IMR-90 (cell line): ENCODE data around the gene NEK2. TPM values are rescaled to one million over a fixed set of nuclear protein-coding genes. Genes with fewer than 3 reads are reported as not detected.
A peak's percentile ranks its signal among the peaks of the same experiment; 100 is the strongest.

ENCODE experiments used
- ATAC-seq: fragments of 200-7000 bp; cut with Tn5 transposase; 2 replicates; pipeline ENCODE4 v1.9.1; 2020; ENCODE audit warnings: low read depth, mild to moderate bottlenecking, moderate library complexity
- BruUV-seq: library from RNA; stranded (reverse); fragments of 400-500 nt; replicated peaks from 2 replicates; lab custom pipeline; 2021; lab: Mats Ljungman, UMichigan
- CTCF ChIA-PET: fragments of 300-600 bp; formaldehyde crosslinking; extraction: SDS; loops from one replicate; lab custom pipeline; 2021; ENCODE audit warnings: antibody characterized with exemption; lab: Yijun Ruan, JAX
- POLR2A ChIA-PET: fragments of 300-600 bp; sonication (Branson Sonifier 250); formaldehyde crosslinking; loops from one replicate; lab custom pipeline; 2022; ENCODE audit warnings: antibody characterized with exemption; ENCODE audit not compliant: unreplicated experiment; lab: Charles Lee
- DNase-seq: peaks from one replicate; pipeline ENCODE4 v3.0.0; 2013
- H2AFZ ChIP-seq: replicated peaks from 2 replicates; pipeline ENCODE3; 2013; ENCODE audit warnings: low read length, mild to moderate bottlenecking; ENCODE audit not compliant: poor library complexity
- H2AK5ac ChIP-seq: 2 replicates; pipeline ENCODE4 v1.6.1; 2013; ENCODE audit warnings: low read depth, low read length, inconsistent platforms
- H2AK9ac ChIP-seq: replicated peaks from 2 replicates; pipeline ENCODE3; 2013; ENCODE audit warnings: mild to moderate bottlenecking, low read depth, low read length, moderate library complexity; ENCODE audit not compliant: poor library complexity
- H2BK120ac ChIP-seq: 2 replicates; pipeline ENCODE4 v1.6.1; 2013; ENCODE audit warnings: low read depth, low read length, inconsistent platforms
- H2BK15ac ChIP-seq: 3 replicates; pipeline ENCODE4 v1.6.1; 2013; ENCODE audit warnings: low read depth, low read length, inconsistent platforms
- H2BK20ac ChIP-seq: 2 replicates; pipeline ENCODE4 v1.6.1; 2013; ENCODE audit warnings: low read depth, mild to moderate bottlenecking, inconsistent platforms, low read length, moderate library complexity
- H2BK5ac ChIP-seq: 2 replicates; pipeline ENCODE4 v1.6.1; 2013; ENCODE audit warnings: mild to moderate bottlenecking, low read depth, low read length, inconsistent platforms; ENCODE audit not compliant: poor library complexity, severe bottlenecking
- H3K14ac ChIP-seq: replicated peaks from 2 replicates; pipeline ENCODE4 v1.6.1; 2013; ENCODE audit warnings: low read depth, low read length, inconsistent platforms
- H3K18ac ChIP-seq: 2 replicates; pipeline ENCODE4 v1.6.1; 2013; ENCODE audit warnings: low read depth, low read length, control low read depth
- H3K23ac ChIP-seq: 2 replicates; pipeline ENCODE4 v1.6.1; 2013; ENCODE audit warnings: low read depth, low read length, inconsistent platforms
- H3K27ac ChIP-seq: 2 replicates; pipeline ENCODE4 v1.5.1; 2013; ENCODE audit warnings: mild to moderate bottlenecking, control low read depth, low read length; ENCODE audit not compliant: insufficient read depth
- H3K27me3 ChIP-seq: 2 replicates; pipeline ENCODE4 v1.6.1; 2013; ENCODE audit warnings: low read length; ENCODE audit not compliant: control insufficient read depth, insufficient read depth
- H3K36me3 ChIP-seq: 2 replicates; pipeline ENCODE4 v1.6.1; 2013; ENCODE audit warnings: low read length, mixed read lengths; ENCODE audit not compliant: control insufficient read depth, insufficient read depth
- H3K4ac ChIP-seq: 2 replicates; pipeline ENCODE4 v1.6.1; 2013; ENCODE audit warnings: low read depth, low read length, inconsistent platforms
- H3K4me1 ChIP-seq: 2 replicates; pipeline ENCODE4 v1.6.1; 2013; ENCODE audit warnings: low read length, mixed read lengths; ENCODE audit not compliant: control insufficient read depth, insufficient read depth
- H3K4me2 ChIP-seq: 2 replicates; pipeline ENCODE4 v1.6.1; 2013; ENCODE audit warnings: low read depth, mild to moderate bottlenecking, control low read depth, low read length, moderate library complexity
- H3K4me3 ChIP-seq: 2 replicates; pipeline ENCODE4 v1.5.1; 2013; ENCODE audit warnings: low read depth, mild to moderate bottlenecking, control low read depth, low read length, moderate library complexity; ENCODE audit not compliant: insufficient read depth
- H3K56ac ChIP-seq: 2 replicates; pipeline ENCODE4 v1.6.1; 2013; ENCODE audit warnings: low read length, inconsistent platforms; ENCODE audit not compliant: insufficient read depth; ENCODE audit errors: extremely low read depth
- H3K79me1 ChIP-seq, 2 experiments: 2 replicates each; pipeline ENCODE4 v1.6.1; 2013; ENCODE audit warnings: low read length in 2 of 2, inconsistent platforms in 1 of 2, low read depth in 1 of 2
- H3K9ac ChIP-seq: 2 replicates; pipeline ENCODE4 v1.6.1; 2013; ENCODE audit warnings: low read depth, low read length, control low read depth
- H3K9me1 ChIP-seq: 2 replicates; pipeline ENCODE4 v1.6.1; 2013; ENCODE audit warnings: low read length, inconsistent platforms; ENCODE audit not compliant: insufficient read depth
- H3K9me3 ChIP-seq: 2 replicates; pipeline ENCODE4 v1.6.1; 2013; ENCODE audit warnings: low read length; ENCODE audit not compliant: control insufficient read depth, insufficient read depth
- H4K20me1 ChIP-seq: 2 replicates; pipeline ENCODE4 v1.6.1; 2013; ENCODE audit warnings: low read length, inconsistent platforms; ENCODE audit not compliant: insufficient read depth
- H4K5ac ChIP-seq: 2 replicates; pipeline ENCODE4 v1.6.1; 2013; ENCODE audit warnings: mild to moderate bottlenecking, low read depth, low read length, control low read depth
- H4K8ac ChIP-seq, 2 experiments: 2 replicates each; pipeline ENCODE4 v1.6.1; 2013; ENCODE audit warnings: low read depth in 2 of 2, low read length in 2 of 2, control low read depth in 1 of 2, inconsistent platforms in 1 of 2
- H4K91ac ChIP-seq: 2 replicates; pipeline ENCODE4 v1.6.1; 2013; ENCODE audit warnings: low read depth, low read length, inconsistent platforms; ENCODE audit not compliant: insufficient read depth
- BHLHE40 ChIP-seq: fragments of 150-350 bp; IDR thresholded peaks from 2 replicates; pipeline ENCODE4 v1.6.1; 2016; ENCODE audit warnings: mild to moderate bottlenecking, low read depth, low read length
- FOS ChIP-seq: fragments of 150-350 bp; IDR thresholded peaks from 2 replicates; pipeline ENCODE4 v1.6.1; 2016; ENCODE audit warnings: low read depth, low read length
- MAFK ChIP-seq: IDR thresholded peaks from 2 replicates; pipeline ENCODE4 v1.6.1; 2012; ENCODE audit warnings: low read depth, low read length, improper control_type of control experiment
- NFE2L2 ChIP-seq: fragments of 150-350 bp; IDR thresholded peaks from 2 replicates; pipeline ENCODE4 v1.6.1; 2016; ENCODE audit warnings: low read depth, mild to moderate bottlenecking, low read length
- RAD21 ChIP-seq: IDR thresholded peaks from 2 replicates; pipeline ENCODE4 v1.6.1; 2012; ENCODE audit warnings: low read length, improper control_type of control experiment
- RFX5 ChIP-seq: IDR thresholded peaks from 2 replicates; pipeline ENCODE4 v1.8.0; 2012; ENCODE audit warnings: low read depth, mild to moderate bottlenecking, low read length, moderate library complexity
- WGBS, 2 experiments: methylation state at CpG; one replicate each; pipeline versions ENCODE4 v1.1.5 to v1.1.7; 2013; ENCODE audit warnings: missing lambda C conversion rate in 2 of 2; ENCODE audit not compliant: insufficient read length in 1 of 2; ENCODE audit errors: extremely low coverage in 2 of 2; 5-methylcytosine and 5-hydroxymethylcytosine counted together
- dilution Hi-C: fragments of 300-500 bp; cut with HindIII; formaldehyde crosslinking; loops from one replicate; pipeline ENCODE4 v1.14.3; 2018; ENCODE audit warnings: low sequenced_read_pairs; ENCODE audit not compliant: unreplicated experiment
- in situ Hi-C: fragments of 300-500 bp; cut with MboI; formaldehyde crosslinking; loops from 3 replicates; pipeline ENCODE4 v1.14.3; 2019; ENCODE audit warnings: low sequenced_read_pairs, inconsistent platforms, mixed read lengths
- intact Hi-C: fragments of 100-400 bp; cut with micrococcal nuclease; formaldehyde crosslinking; loops from 2 replicates; pipeline ENCODE4 v1.10.0; 2022
- polyA plus RNA-seq, 3 experiments: library from polyadenylated mRNA; depleted of rRNA; stranded (reverse); fragments of >200 nt; gene quantifications; 2 replicates each; pipeline ENCODE4 v1.2.3, GENCODE V29; 2012; ENCODE audit warnings: low replicate concordance in 1 of 3
- total RNA-seq: library from RNA; depleted of rRNA; stranded (reverse); fragments of >200 nt; gene quantifications from 2 replicates; pipeline ENCODE4 v1.2.3, GENCODE V29; 2012
- TF ChIP-seq, protein P1 (sequence below): fragments of 150-350 bp; IDR thresholded peaks from 2 replicates; pipeline ENCODE4 v1.6.1; 2017; ENCODE audit warnings: mild to moderate bottlenecking, antibody characterized with exemption, low read length, low read depth

The NEK2 gene
- total and polyA plus RNA-seq, 2 of the 4 experiments (the other 2 are of a cell fraction) = 9.9 to 26.0 TPM

DNA sequence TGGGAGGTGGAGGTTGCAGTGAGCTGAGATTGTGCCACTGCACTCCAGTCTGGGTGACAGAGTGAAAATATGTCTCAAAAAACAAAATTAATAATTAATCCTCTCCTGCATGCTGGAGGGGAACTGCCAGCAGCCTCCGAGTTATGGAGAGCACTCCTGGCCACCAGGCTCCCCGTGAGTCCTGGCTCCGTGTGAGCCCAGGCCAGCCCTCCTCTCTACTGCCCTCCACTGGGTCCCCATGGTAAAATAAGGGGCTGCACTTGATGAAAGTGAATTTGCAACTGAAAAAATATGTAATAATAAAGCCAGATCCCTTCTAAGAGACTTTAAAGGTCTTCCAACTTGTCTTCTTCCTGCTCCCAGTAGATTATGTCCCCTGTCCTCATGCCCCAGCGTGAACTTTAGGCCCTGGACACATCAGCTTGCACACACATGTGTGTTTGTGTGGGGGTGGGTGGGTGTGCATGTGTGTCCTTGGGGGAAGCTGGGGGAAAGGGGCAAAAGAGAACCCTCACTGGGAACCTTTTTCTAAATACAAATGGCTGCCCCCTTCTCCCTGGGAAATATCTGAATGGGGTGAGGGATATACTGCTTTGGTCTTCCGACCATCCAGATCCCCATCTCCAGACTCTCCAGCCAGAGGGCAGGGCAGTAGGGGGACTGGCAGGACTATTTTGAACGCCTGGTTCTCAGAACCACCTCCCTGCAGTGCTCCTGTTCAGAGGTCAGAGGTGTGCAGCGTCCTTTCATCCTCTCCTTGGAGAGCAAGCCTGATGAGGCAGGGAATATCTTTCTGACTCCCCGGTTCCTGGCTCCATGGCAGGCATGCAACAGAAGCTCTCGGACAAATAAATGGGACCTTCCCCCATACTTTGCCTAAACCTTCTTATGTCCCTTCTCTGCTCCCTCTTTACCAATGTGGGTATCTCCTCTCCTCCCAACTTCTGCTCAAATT is 26.2 kb downstream of the NEK2 start (continued):
- TF ChIP-seq NFE2L2 (no peak), RAD21 (peak; percentile 59)

DNA sequence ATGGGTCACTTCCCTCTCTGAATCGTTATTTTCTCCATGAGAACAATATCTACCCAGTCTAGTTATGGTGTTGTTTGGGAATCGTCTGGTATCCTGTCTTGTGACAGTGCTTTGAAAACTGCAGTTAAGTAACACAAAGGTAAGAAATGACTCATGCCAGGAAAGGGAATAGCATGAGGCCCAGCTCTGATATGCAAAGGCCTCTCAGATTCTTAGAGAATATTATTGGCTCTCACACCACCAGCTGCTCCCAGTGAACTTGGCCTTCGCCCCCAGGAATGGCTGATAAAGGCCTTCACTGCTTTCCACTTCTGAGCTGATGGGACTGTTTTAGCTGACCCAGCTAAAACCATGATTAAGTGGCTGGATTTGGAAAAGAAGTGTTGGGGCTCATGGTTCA is 27.1 kb downstream of the NEK2 start:
- Histone ChIP-seq H2AK9ac (no peak overlapping the region), H2AK5ac (no peak overlapping the region), H2BK5ac (no peak overlapping the region), H3K27ac (no peak overlapping the region), H4K91ac (no peak overlapping the region), H3K18ac (no peak overlapping the region), H3K36me3 (no peaks in the 10 kb centered on the region), H3K4me1 (peaks cover 6% of the 10 kb centered on the region; the same call in 1 of the 2 replicates), H3K4me2 (no peak overlapping the region), H4K20me1 (no peaks in the 10 kb centered on the region), H3K9me1 (no peaks in the 10 kb centered on the region), H3K56ac (no peak overlapping the region), H4K8ac (no peak overlapping the region), H2BK15ac (no peak overlapping the region), H3K79me1 (no peaks in the 10 kb centered on the region), H3K27me3 (no peaks in the 10 kb centered on the region), H3K9me3 (no peaks in the 10 kb centered on the region), H2AFZ (no peak overlapping the region), H3K9ac (no peak overlapping the region), H4K5ac (no peak overlapping the region), H3K23ac (no peak overlapping the region), H3K4me3 (no peak overlapping the region), H2BK20ac (no peak overlapping the region), H2BK120ac (no peak overlapping the region), H3K4ac (no peak overlapping the region), H3K14ac (no peak overlapping the region)
- intact Hi-C loops = no loop called here
- no CpG with 5 or more reads among the region's 3 CpGs for WGBS, 2 experiments
- dilution Hi-C loops = no loop called here
- DNase-seq (peak; percentile 53), ATAC-seq (no peak)
- no TSS peak for BruUV-seq
- TF ChIP-seq, protein P1, sequence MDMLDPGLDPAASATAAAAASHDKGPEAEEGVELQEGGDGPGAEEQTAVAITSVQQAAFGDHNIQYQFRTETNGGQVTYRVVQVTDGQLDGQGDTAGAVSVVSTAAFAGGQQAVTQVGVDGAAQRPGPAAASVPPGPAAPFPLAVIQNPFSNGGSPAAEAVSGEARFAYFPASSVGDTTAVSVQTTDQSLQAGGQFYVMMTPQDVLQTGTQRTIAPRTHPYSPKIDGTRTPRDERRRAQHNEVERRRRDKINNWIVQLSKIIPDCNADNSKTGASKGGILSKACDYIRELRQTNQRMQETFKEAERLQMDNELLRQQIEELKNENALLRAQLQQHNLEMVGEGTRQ = no peak
- TF ChIP-seq BHLHE40 (no peak), FOS (no peak), RFX5 (no peak), MAFK (no peak)
- CTCF ChIA-PET = interaction anchor here (1.2 kb wide), 1 partner anchor 68 kb away, joined by 4 read pairs; no protein-coding TSS in a partner anchor
- in situ Hi-C loops = loop anchor here (5.0 kb wide), 1 partner anchor 326 kb away; no protein-coding TSS in a partner anchor
- POLR2A ChIA-PET = no interaction called here
